ENCODE results near the gene ELL2. TPM values are rescaled to one million over a fixed set of nuclear protein-coding genes. Genes with fewer than 3 reads are reported as not detected.

ELL2 gene
- polyA plus RNA-seq, 3 donors: 3.1 to 8.1 (median 5.8) TPM

DNA sequence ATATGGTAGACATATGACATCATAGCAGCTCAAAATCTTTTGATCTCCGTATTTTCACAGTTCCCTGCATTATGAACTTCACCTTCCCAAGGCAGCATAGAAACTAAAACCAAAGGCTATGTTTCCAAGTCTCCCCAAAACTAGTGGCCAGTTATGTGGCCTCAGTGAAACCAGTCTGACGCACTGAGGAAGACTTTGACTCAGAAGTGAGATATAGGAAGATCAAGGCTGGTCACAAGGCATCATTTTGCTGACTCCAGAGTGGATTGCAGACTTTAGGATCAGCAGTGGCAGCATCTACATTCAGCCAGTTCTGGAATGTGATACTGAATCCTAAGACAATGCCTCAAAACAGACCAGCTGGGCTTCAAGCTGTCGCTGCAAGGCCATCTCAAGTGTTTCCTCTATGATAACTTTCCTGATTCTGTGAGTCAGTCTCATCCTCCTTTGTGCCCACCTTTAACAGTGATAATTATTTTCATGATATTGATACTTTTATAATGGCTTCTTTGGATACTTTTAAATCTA, 34.4 kb upstream of the ELL2 start:
- no peak overlapping the region for H3K27ac ChIP-seq (ENCODE audit: low read depth in 1 of 2, low read length in 2 of 2)
- intact Hi-C loops (cut with micrococcal nuclease): no loop called here
- no peaks in the 10 kb centered on the region for H3K27me3 ChIP-seq (ENCODE audit: control insufficient read depth in 2 of 2, insufficient read depth in 2 of 2, low read length in 2 of 2)
- no peak for DNase-seq
- Mint-ChIP-seq H3K27me3 (ENCODE audit: low read depth in 3 of 3) (peaks cover 0 to 2% (median 0%) of the 10 kb centered on the region in 3 donors), H3K27ac (no peak overlapping the region), H3K36me3 (no peaks in the 10 kb centered on the region), H3K9me3 (peaks cover 0 to 2% (median 0%) of the 10 kb centered on the region in 7 donors), H3K4me3 (no peak overlapping the region), H3K4me1 (no peaks in the 10 kb centered on the region)
- H3K36me3 ChIP-seq (replicated peaks in 1 of 2; ENCODE audit: control insufficient read depth in 1 of 2, insufficient read depth in 2 of 2, low read length in 2 of 2): no peaks in the 10 kb centered on the region
- no peaks in the 10 kb centered on the region for H3K79me2 ChIP-seq (ENCODE audit: insufficient read depth, low read length)
- H2AFZ ChIP-seq (ENCODE audit: insufficient read depth, low read depth, low read length, poor library complexity, severe bottlenecking): no peak overlapping the region
- no peak overlapping the region for H3K4me2 ChIP-seq (replicated peaks; ENCODE audit: extremely low read depth, low read length, poor library complexity, severe bottlenecking)
- TF ChIP-seq, protein P1, sequence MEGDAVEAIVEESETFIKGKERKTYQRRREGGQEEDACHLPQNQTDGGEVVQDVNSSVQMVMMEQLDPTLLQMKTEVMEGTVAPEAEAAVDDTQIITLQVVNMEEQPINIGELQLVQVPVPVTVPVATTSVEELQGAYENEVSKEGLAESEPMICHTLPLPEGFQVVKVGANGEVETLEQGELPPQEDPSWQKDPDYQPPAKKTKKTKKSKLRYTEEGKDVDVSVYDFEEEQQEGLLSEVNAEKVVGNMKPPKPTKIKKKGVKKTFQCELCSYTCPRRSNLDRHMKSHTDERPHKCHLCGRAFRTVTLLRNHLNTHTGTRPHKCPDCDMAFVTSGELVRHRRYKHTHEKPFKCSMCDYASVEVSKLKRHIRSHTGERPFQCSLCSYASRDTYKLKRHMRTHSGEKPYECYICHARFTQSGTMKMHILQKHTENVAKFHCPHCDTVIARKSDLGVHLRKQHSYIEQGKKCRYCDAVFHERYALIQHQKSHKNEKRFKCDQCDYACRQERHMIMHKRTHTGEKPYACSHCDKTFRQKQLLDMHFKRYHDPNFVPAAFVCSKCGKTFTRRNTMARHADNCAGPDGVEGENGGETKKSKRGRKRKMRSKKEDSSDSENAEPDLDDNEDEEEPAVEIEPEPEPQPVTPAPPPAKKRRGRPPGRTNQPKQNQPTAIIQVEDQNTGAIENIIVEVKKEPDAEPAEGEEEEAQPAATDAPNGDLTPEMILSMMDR (IDR thresholded peaks at IDR 0.05): no peak
- H3K4me3 ChIP-seq (replicated peaks in 1 of 3; ENCODE audit: low read depth in 2 of 3, low read length in 3 of 3): no peak overlapping the region
- H4K20me1 ChIP-seq (ENCODE audit: insufficient read depth, low read length): no peaks in the 10 kb centered on the region
- 100% methylated on average over 1 of the region's 3 CpGs for WGBS (ENCODE audit: insufficient coverage)
- no peaks in the 10 kb centered on the region for H3K4me1 ChIP-seq (ENCODE audit: control insufficient read depth in 1 of 2, insufficient read depth in 2 of 2, low read length in 2 of 2)
- H3K9ac ChIP-seq (ENCODE audit: insufficient read depth, low read length, poor library complexity, severe bottlenecking): no peak overlapping the region
- no peaks in the 10 kb centered on the region for H3K9me3 ChIP-seq (replicated peaks in 1 of 2; ENCODE audit: control insufficient read depth in 1 of 2, insufficient read depth in 1 of 2, low read length in 2 of 2)

DNA sequence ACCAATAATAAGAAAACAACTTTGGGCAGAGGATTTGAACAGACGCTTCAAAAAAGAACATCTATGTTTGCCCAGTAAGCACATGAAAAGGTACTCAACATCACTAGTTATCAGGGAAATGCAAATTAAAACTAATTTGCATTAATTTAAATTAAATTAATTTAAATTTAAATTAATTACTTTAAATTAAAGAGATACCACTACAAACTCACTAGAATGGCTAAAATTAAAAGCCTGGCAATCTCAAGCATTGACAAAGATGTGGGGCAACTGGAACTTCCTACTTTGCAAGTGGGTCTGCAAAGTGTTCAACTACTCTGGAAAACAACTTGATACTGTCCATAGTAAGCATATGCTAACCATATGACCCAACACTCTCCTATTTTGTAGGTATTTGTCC, 32.1 kb upstream of the ELL2 start:
- Mint-ChIP-seq H3K36me3 (no peaks in the 10 kb centered on the region), H3K27me3 (ENCODE audit: low read depth in 3 of 3) (no peaks in the 10 kb centered on the region), H3K9me3 (peaks cover 0 to 2% (median 0%) of the 10 kb centered on the region in 7 donors), H3K27ac (no peak overlapping the region), H3K4me3 (no peak overlapping the region), H3K4me1 (no peaks in the 10 kb centered on the region)
- no peaks in the 10 kb centered on the region for H4K20me1 ChIP-seq (ENCODE audit: insufficient read depth, low read length)
- WGBS (ENCODE audit: insufficient coverage): no CpG with 5 or more reads among the region's 1 CpG
- H3K79me2 ChIP-seq (ENCODE audit: insufficient read depth, low read length): no peaks in the 10 kb centered on the region
- H3K4me3 ChIP-seq (replicated peaks in 1 of 3; ENCODE audit: low read depth in 2 of 3, low read length in 3 of 3): no peak overlapping the region
- intact Hi-C loops (cut with micrococcal nuclease): no loop called here
- no peaks in the 10 kb centered on the region for H3K9me3 ChIP-seq (replicated peaks in 1 of 2; ENCODE audit: control insufficient read depth in 1 of 2, insufficient read depth in 1 of 2, low read length in 2 of 2)
- H3K36me3 ChIP-seq (replicated peaks in 1 of 2; ENCODE audit: control insufficient read depth in 1 of 2, insufficient read depth in 2 of 2, low read length in 2 of 2): no peaks in the 10 kb centered on the region
- no peak overlapping the region for H3K27ac ChIP-seq (ENCODE audit: low read depth in 1 of 2, low read length in 2 of 2)
- H2AFZ ChIP-seq (ENCODE audit: insufficient read depth, low read depth, low read length, poor library complexity, severe bottlenecking): no peak overlapping the region
- no peaks in the 10 kb centered on the region for H3K27me3 ChIP-seq (ENCODE audit: control insufficient read depth in 2 of 2, insufficient read depth in 2 of 2, low read length in 2 of 2)
- H3K4me2 ChIP-seq (replicated peaks; ENCODE audit: extremely low read depth, low read length, poor library complexity, severe bottlenecking): no peak overlapping the region
- no peak overlapping the region for H3K9ac ChIP-seq (ENCODE audit: insufficient read depth, low read length, poor library complexity, severe bottlenecking)
- DNase-seq: no peak
- H3K4me1 ChIP-seq (ENCODE audit: control insufficient read depth in 1 of 2, insufficient read depth in 2 of 2, low read length in 2 of 2): no peaks in the 10 kb centered on the region
- TF ChIP-seq, protein P1 (IDR thresholded peaks at IDR 0.05): no peak
